Measurements from ENCODE around the gene TRAPPC6A. TPM values are rescaled to one million over a fixed set of nuclear protein-coding genes. Genes with fewer than 3 reads are reported as not detected.
A peak's percentile ranks its signal among the peaks of the same experiment; 100 is the strongest.

The TRAPPC6A gene
- total RNA-seq, 1 experiment from 2014 or later: 18.3 TPM

DNA sequence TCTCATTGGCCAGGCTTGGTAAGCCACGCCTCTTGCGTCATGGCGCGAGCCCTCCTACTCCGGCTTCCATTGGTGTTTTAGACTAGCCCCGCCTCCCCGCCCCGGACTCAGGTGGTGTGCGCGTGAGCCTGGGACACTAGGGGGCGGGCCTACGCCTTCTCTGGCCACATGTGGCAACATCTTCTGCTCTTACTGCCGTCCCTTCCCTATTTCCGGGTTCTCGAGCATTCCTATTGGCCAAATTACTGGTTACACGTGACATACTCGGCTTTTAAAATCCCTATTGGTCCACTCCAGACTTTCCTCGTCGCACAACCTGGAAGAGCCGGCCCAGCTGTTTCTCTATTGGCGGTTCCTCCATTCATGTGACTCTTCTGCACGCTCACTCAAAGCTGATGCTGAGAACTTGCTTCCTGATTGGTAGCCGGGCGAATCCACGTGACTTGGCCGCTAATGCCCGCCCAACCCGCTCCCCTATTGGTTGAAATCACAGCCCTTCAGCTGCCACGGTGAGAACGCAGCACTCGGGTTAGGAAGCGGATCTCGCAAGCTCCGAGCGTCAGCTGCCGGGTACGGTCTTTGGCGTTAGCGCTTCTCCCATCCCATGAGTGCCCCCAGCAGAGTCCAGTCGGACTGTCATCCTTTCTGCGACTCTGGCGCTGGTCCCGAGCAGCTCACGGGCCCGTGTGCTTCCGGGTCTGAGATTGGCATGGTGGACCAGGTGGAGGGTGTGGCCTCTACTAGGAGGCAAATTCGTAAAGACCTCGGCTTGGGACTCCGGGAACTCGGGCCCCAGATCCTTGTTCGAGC, 430 bp upstream of the TRAPPC6A start, which contains the start of gene BLOC1S3:
BLOC1S3 (plus strand) TSS at position 523 of the 810 bp plus-strand sequence. CDS start 513 bp downstream, outside the sequence.
- intact Hi-C loops (cut with micrococcal nuclease): loop anchor here (5.0 kb wide), 1 partner anchor 86 kb away; the partner anchor contains the start of gene PPP1R37
- peak; percentile 82 for ATAC-seq
- TSS peak; percentile 86 for BruUV-seq (replicated peaks)

DNA sequence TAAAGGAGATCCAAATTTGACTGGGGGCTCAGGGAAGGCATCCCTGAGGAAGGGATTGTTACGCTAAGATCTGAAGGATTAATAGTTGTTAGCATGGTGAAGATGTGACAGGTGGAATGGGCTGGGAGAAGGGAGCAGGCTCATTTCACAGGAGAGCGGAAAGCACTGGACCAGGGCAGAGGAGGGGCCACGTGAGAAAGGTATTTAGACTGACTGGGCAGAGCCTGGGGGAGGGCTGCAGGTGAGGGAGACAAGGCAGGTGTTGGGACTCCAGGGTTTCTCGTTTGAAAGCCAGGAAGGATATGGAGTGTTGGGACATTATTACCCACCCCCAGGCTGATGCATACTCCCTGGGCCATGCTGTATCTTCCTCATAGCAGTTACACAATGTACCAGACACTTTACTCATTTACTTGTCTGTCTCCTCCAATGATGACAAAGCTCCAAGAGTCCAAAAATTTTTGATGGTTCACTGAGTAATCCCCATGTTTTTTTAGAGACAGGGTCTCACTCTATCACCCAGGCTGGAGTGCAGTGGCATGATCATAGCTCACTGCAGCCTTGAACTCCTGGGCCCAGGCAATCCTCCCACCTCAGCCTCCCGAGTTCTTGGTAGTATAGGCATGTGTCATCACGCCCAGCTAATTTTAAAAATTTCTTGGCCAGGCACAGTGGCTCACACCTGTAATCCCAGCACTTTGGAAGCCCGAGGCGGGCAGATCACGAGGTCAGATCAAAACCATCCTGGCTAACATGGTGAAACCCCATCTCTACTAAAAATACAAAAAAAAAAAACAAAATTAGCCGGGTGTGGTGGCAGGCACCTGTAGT, 2.3 kb downstream of the TRAPPC6A start:
- H3K4me2 ChIP-seq (ENCODE audit: low read length): no peak overlapping the region
- CTCF ChIA-PET: no interaction called here
- H3K27ac ChIP-seq (ENCODE audit: low read length): no peak overlapping the region
- H3K36me3 ChIP-seq (ENCODE audit: low read depth, low read length): no peaks in the 10 kb centered on the region
- no peaks in the 10 kb centered on the region for H3K27me3 ChIP-seq (ENCODE audit: low read length)
- no peaks in the 10 kb centered on the region for H4K20me1 ChIP-seq (ENCODE audit: low read length)
- peaks cover 6% of the 10 kb centered on the region; the same call in 1 of the 2 replicates for H3K4me1 ChIP-seq (ENCODE audit: insufficient read depth, low read length)
- POLR2A ChIA-PET (ENCODE audit: unreplicated experiment): no interaction called here
- no peaks in the 10 kb centered on the region for H3K9me2 ChIP-seq (replicated peaks; ENCODE audit: low read length)
- H3K9me3 ChIP-seq (ENCODE audit: low read length): no peaks in the 10 kb centered on the region
- intact Hi-C loops (cut with micrococcal nuclease): loop anchor here (5.0 kb wide), 1 partner anchor 83 kb away; the partner anchor contains the start of gene PPP1R37
- BruUV-seq (replicated peaks): no TSS peak
- DNase-seq (no peak), ATAC-seq (no peak)
- no peak overlapping the region for H2AFZ ChIP-seq (ENCODE audit: low read length)
- no peak overlapping the region for H3K4me3 ChIP-seq (ENCODE audit: low read length)
- peaks cover 20% of the 10 kb centered on the region for H3K79me2 ChIP-seq (ENCODE audit: low read length)
- H3K9ac ChIP-seq (ENCODE audit: low read length): no peak overlapping the region
- TF ChIP-seq EZH2 (IDR thresholded peaks at IDR 0.05; ENCODE audit: low read length, unreplicated experiment) (no peak), EZH2phosphoT487 (IDR thresholded peaks at IDR 0.05; ENCODE audit: borderline replicate concordance, low read length) (no peak)
- TF ChIP-seq, protein P1, sequence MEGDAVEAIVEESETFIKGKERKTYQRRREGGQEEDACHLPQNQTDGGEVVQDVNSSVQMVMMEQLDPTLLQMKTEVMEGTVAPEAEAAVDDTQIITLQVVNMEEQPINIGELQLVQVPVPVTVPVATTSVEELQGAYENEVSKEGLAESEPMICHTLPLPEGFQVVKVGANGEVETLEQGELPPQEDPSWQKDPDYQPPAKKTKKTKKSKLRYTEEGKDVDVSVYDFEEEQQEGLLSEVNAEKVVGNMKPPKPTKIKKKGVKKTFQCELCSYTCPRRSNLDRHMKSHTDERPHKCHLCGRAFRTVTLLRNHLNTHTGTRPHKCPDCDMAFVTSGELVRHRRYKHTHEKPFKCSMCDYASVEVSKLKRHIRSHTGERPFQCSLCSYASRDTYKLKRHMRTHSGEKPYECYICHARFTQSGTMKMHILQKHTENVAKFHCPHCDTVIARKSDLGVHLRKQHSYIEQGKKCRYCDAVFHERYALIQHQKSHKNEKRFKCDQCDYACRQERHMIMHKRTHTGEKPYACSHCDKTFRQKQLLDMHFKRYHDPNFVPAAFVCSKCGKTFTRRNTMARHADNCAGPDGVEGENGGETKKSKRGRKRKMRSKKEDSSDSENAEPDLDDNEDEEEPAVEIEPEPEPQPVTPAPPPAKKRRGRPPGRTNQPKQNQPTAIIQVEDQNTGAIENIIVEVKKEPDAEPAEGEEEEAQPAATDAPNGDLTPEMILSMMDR (conservative IDR thresholded peaks at IDR 0.05; ENCODE audit: low read depth, low read length): no peak
- no peaks in the 10 kb centered on the region for H3F3A ChIP-seq (ENCODE audit: low read length, unreplicated experiment)

More for the DNA sequence above, 430 bp upstream of the TRAPPC6A start, which contains the start of gene BLOC1S3:
- Histone ChIP-seq H3K27me3 (ENCODE audit: low read length) (no peaks in the 10 kb centered on the region), H3K36me3 (ENCODE audit: low read depth, low read length) (no peaks in the 10 kb centered on the region), H3K9me3 (ENCODE audit: low read length) (no peaks in the 10 kb centered on the region), H4K20me1 (ENCODE audit: low read length) (no peaks in the 10 kb centered on the region), H3K9me2 (replicated peaks; ENCODE audit: low read length) (no peaks in the 10 kb centered on the region), H2AFZ (ENCODE audit: low read length) (peak within 1 kb of the TSS; percentile 85), H3K4me2 (ENCODE audit: low read length) (peak within 1 kb of the TSS; percentile 97), H3F3A (ENCODE audit: low read length, unreplicated experiment) (no peaks in the 10 kb centered on the region), H3K9ac (ENCODE audit: low read length) (peak within 1 kb of the TSS; percentile 91), H3K4me1 (ENCODE audit: insufficient read depth, low read length) (peaks cover 11% of the 10 kb centered on the region), H3K4me3 (ENCODE audit: low read length) (peak within 1 kb of the TSS; percentile 98), H3K79me2 (ENCODE audit: low read length) (peaks cover 31% of the 10 kb centered on the region), H3K27ac (ENCODE audit: low read length) (peak within 1 kb of the TSS; percentile 82)
- DNase-seq: peak; percentile 97
- TF ChIP-seq EZH2 (IDR thresholded peaks at IDR 0.05; ENCODE audit: low read length, unreplicated experiment): no peak
- TF ChIP-seq EZH2phosphoT487 (IDR thresholded peaks at IDR 0.05; ENCODE audit: borderline replicate concordance, low read length): no peak
- TF ChIP-seq, protein P1 (conservative IDR thresholded peaks at IDR 0.05; ENCODE audit: low read depth, low read length): no peak; the same call in 1 of the 2 replicates
- CTCF ChIA-PET: no interaction called here
- POLR2A ChIA-PET (ENCODE audit: unreplicated experiment): interaction anchor here (0.6 to 1.1 kb wide), 3 partner anchors 8 to 43 kb away, joined by 3 to 6 read pairs (median 3); no protein-coding TSS in a partner anchor
